ENCODE measurements around the gene SLC5A10. TPM values are rescaled to one million over a fixed set of nuclear protein-coding genes. Genes with fewer than 3 reads are reported as not detected.

SLC5A10 gene
- under 1 TPM in 4 of 10 donors, not detected in 6; 0.09 to 0.19 (median 0.12) TPM for total RNA-seq
- polyA plus RNA-seq = under 1 TPM; 0.06 to 0.07 TPM
- long read RNA-seq, donor 1 = 0 reads
- long read RNA-seq, donor 2, partial matches to known transcripts = 0 of 3 reads
- long read RNA-seq, donor 2, other reads (novel, unspliced or antisense) = 3 of 3 reads
- long read RNA-seq, donor 3, partial matches to known transcripts = 0 of 1 reads
- long read RNA-seq, donor 3, other reads (novel, unspliced or antisense) = 1 of 1 reads

GRCh38 chr17:18951941-18952842 lies at the start of gene SLC5A10:
Gene SLC5A10, plus strand, starts transcription at chr17:18952165. Its CDS starts 41 bp downstream, at chr17:18952206.
- Histone ChIP-seq H3K36me3 (no peaks in the 10 kb centered on the region), H3K4me1 (peaks cover 0 to 23% (median 9%) of the 10 kb centered on the region in 9 donors), H3K4me3 (no peak within 1 kb of the TSS), H3K27ac (peak within 1 kb of the TSS in 1 of 10 donors; percentile 23), H3K9me3 (no peaks in the 10 kb centered on the region), H3K27me3 (no peaks in the 10 kb centered on the region)
- WGBS, 2 donors = 84 to 93% methylated on average over 16 to 17 of the region's 17 CpGs
- DNase-seq = no peak
- peak in 1 of 9 donors; percentile 7 for TF ChIP-seq CTCF (IDR thresholded peaks at IDR 0.05)
- intact Hi-C loops (cut with DNase I) = no loop called here
- ATAC-seq = no peak

- TF ChIP-seq CTCF (IDR thresholded peaks at IDR 0.05) = no peak
- Histone ChIP-seq H3K4me3 (no peak overlapping the region), H3K36me3 (peaks cover 0 to 81% (median 14%) of the 10 kb centered on the region in 9 donors), H3K9me3 (no peaks in the 10 kb centered on the region), H3K27me3 (no peaks in the 10 kb centered on the region), H3K27ac (no peak overlapping the region), H3K4me1 (peaks cover 0 to 20% (median 0%) of the 10 kb centered on the region in 9 donors)
- intact Hi-C loops (cut with DNase I) = no loop called here
- ATAC-seq (no peak), DNase-seq (no peak)
- 93 to 96% methylated on average over 5 of the region's 5 CpGs for WGBS, 2 donors
These were observed 47.5 kb upstream of the SLC5A10 start for GRCh38 chr17:18904482-18904881.

GRCh38 chr17:18905226-18905625 lies 46.7 kb upstream of the SLC5A10 start:
- ATAC-seq (no peak), DNase-seq (no peak)
- no peak for TF ChIP-seq CTCF (IDR thresholded peaks at IDR 0.05)
- H3K36me3 ChIP-seq = peaks cover 0 to 84% (median 14%) of the 10 kb centered on the region in 9 donors
- H3K27ac ChIP-seq = no peak overlapping the region
- WGBS, 2 donors = 78 to 84% methylated on average over 5 of the region's 5 CpGs
- peaks cover 0 to 20% (median 0%) of the 10 kb centered on the region in 9 donors for H3K4me1 ChIP-seq
- intact Hi-C loops (cut with DNase I) = no loop called here
- H3K9me3 ChIP-seq = no peaks in the 10 kb centered on the region
- H3K27me3 ChIP-seq = no peaks in the 10 kb centered on the region
- no peak overlapping the region for H3K4me3 ChIP-seq

- ATAC-seq = no peak
- H3K4me3 ChIP-seq = no peak overlapping the region
- no peaks in the 10 kb centered on the region for H3K4me1 ChIP-seq
- no peak for TF ChIP-seq CTCF (IDR thresholded peaks at IDR 0.05)
- DNase-seq = no peak
- no peaks in the 10 kb centered on the region for H3K27me3 ChIP-seq
- peaks cover 0 to 93% (median 35%) of the 10 kb centered on the region in 9 donors for H3K36me3 ChIP-seq
- no peak overlapping the region for H3K27ac ChIP-seq
- H3K9me3 ChIP-seq = no peaks in the 10 kb centered on the region
- WGBS, 2 donors = 95 to 96% methylated on average over 5 of the region's 5 CpGs
- intact Hi-C loops (cut with DNase I) = no loop called here
These were observed 41.6 kb upstream of the SLC5A10 start for GRCh38 chr17:18910326-18910725.
